ENCODE measurements around the gene DEFB132. TPM values are rescaled to one million over a fixed set of nuclear protein-coding genes. Genes with fewer than 3 reads are reported as not detected.

DEFB132 gene
- total and polyA plus RNA-seq, 2 of the 8 experiments (the other 6 are each of a cell fraction or from before 2014, with no cell fraction given), result not detected

- TF ChIP-seq CHD7 (IDR thresholded peaks at IDR 0.05; ENCODE audit: insufficient replicate concordance, low read length) (no peak), CREB1 (IDR thresholded peaks at IDR 0.05) (no peak), GTF2F1 (IDR thresholded peaks at IDR 0.05; ENCODE audit: borderline replicate concordance, low read depth, low read length) (no peak), SIRT6 (IDR thresholded peaks at IDR 0.05; ENCODE audit: low read length) (no peak), BCL11A (IDR thresholded peaks at IDR 0.05; ENCODE audit: low read depth in 2 of 2, low read length in 2 of 2) (no peak)
Observed at GRCh38 chr20:310645-311044, 53.1 kb downstream of the DEFB132 start (continued).
